GM21528 (cell line): ENCODE results near the gene TMEM11.

ENCODE experiments used
- ATAC-seq: cut with Tn5 transposase; IDR thresholded peaks from one replicate; pipeline ENCODE4 v1.9.1; 2021; ENCODE audit warnings: mild to moderate bottlenecking, moderate library complexity; ENCODE audit not compliant: unreplicated experiment, low FRiP score

TMEM11 gene

GRCh38 chr17:21214015-21214776, at the start of gene TMEM11:
Gene TMEM11 (minus strand): TSS chr17:21214161. CDS start chr17:21214152, 9 bp downstream.
- peak; percentile 87 for ATAC-seq

GRCh38 chr17:21263376-21263775, 49.4 kb upstream of the TMEM11 start:
- no peak for ATAC-seq

DNA sequence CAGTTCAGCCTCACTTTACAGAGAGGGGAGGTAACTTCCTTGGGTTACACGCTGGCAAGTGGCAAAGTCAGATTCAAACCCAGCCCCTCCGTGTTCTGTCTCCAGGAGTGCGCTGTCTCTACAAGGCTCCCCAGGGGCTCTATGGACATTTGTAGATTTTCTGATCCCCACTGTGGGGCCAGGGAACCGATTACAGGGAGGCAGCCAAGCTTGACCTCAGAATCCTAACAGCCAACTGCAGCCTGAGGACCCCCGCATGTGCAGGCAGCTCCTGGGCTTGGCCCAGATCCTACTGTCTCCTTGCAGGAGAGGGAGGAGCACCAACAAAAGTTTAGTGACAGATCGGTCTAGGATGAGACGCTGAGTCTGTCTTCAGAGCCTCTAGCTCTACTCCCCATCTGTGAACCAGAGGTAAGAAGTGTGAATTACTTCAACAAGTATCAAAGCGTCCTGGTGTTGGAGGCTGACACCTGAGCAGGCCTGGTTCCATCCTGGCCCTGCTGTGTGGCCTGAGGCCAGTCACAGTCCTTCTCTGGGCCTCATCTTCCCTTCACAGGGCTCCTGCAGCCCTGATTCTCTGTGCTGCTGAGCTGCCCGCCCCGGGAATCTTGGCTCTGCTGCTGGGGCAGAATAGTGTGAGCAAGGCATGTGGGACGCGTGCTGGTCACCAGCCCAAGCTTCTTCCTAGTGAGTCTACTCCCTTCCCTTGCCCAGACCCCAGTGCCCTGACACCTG, 48.5 kb upstream of the TMEM11 start:
- no peak for ATAC-seq

GRCh38 chr17:21258593-21258992, 44.6 kb upstream of the TMEM11 start:
- ATAC-seq: no peak

GRCh38 chr17:21253646-21254441, 39.9 kb upstream of the TMEM11 start:
- peak; percentile 12 for ATAC-seq

DNA sequence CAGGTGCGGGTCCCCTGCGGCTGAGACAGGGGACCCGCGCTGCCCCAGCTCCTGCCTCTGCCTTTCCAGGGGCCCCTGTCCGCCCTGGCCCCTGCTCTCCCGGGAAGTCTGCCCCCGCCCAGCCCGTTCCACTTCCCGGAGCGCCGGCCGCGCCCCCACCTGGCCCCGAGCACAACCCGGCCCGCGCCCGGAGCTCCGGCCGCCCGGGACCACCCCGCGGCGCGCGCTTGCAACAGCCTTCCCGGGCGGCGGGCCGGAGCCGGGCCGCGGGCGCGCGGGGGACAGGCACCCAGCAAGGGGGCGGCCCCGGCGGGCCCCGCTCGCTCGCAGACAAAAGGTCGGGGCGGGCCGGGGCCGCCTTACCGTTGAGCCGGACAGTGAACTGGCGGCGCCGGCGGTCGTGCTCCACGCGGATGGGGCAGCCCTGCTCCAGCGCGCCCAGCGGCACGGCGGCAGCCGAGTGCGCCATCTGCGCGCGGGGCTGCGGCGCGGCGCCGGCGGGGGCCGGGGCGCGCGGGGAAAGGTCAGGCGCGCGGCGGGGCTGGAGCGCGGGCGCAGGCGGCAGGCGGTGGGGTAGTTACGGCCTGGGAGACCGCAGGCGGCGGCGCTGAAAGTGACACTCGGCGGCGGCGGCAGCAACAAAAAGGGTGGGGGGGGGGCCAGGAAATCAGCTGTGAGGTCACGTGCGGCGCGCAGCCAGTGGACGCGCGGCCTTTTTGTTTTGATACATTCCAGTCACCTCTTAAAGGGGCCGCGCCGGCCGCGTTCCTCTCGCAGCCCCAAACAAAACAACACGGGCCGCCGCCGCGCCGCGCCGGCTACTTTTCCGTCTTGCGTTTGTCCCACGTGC, 39.1 kb upstream of the TMEM11 start, which contains the start of gene NATD1:
NATD1 (minus strand) TSS at position 615 of the 850 bp plus-strand sequence; CDS start at position 469, 146 bp downstream.
- peak; percentile 80 for ATAC-seq

GRCh38 chr17:21252289-21252795, 38.4 kb upstream of the TMEM11 start:
- ATAC-seq: no peak

GRCh38 chr17:21251337-21252010, 37.5 kb upstream of the TMEM11 start:
- ATAC-seq: no peak

DNA sequence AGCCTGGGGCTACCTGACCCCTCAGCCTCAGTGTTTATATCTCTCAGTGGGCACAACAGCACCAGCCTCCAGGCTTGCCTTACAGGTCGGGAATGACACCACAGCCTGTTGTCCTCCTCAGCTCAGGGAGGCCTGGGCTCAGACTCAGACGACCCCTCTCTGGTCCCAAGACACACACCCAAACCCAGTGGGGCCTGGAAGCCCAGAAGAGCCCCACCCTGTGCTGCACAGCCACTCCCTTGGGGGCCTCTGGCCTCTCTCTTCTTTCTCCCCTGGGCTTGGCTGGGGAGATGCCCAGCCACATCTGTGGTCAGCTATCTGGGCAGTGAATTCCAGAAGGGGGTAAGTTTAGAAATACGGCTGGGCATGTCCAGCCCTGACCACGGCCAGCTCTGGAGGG, 36.9 kb upstream of the TMEM11 start:
- no peak for ATAC-seq

DNA sequence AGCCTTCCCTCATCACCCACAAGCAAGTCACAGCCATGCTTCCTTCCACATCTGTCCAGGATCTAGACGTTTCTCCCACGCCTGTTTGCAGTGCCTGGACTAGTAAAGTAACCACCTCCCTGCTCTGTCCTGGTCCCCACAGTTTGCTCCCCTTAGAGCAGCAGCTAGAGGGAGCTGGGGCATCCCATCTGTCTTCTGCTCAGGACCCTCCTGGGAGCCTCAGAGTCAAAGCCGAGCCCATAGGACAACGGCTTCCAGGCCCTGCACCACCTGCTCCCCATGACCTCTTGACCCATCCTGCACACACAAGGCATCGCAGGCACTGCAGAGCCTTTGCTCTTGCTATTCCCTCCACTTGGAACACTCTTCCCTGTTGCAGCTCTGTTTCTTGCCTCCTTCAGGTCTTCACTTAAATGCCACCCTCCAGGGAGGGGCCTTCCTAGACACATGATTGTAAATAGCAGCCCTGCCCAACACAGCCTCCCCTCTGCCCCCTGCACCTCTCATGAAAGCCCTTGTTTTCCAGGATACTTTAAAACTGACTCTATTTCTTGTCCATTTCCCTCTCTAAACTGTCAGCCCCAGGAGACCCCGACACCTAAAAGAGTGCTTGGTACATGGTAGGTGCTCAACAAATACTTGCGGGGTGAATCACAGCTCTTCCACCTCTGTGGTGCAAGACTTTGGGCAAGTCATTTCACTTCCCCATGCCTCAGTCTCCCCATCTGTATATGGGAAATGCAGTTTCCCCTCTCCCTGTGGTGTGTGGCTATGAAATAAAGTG, 36.2 kb upstream of the TMEM11 start:
- ATAC-seq: no peak

DNA sequence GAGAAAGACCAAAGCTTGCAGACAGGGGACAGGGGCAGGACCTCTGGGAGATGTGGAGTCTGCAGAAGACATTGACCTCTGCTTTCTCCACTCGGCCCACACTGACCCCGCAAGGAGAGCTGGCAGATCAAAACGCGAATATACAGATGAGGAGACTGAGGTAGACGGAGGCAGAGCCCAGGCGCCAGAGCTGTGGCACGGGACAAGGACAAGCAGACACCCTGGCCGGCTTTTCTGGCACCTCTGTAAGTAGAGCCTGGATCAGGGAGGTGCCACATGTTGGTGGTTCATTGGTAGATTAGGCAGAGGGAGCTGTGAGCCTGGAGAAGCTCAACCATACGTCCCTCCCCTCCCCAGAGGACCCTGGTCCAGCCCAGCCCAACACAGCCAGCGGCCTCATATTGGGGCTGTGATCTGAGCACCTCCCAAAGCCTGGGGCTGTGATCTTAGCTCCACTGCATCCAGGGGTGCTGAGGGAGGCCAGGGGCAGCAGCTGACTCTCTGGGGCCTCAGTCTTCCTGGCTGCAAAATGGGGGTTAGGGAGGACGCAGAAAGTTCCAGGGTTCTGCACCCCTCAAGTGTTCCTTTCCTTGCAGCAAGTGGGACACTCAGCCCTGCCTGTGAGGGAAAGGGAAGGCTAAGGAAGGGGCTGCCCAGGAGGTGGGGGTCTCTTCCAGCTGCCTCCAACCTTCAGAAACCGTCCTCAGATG, 35.3 kb upstream of the TMEM11 start:
- ATAC-seq: no peak

DNA sequence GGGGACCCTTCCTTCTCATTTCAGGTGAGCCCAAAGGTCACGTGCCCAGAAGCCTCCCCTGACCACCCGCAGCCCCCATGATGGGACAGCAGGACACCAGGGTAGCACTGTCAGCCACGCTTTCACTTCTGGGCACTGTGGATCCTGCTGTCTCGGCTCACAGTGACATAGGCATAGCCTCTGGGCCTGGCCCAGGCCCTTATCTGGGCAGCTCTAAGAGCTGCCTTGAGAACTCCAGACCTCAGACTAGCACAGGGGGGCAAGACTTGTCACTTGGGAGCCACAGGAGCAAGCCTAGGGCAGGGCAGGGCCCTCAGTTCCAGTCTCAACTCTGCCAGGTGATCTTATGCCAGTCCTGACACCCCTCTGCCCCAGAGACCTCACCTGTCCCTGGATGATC, 34.5 kb upstream of the TMEM11 start:
- ATAC-seq: no peak

- no peak for ATAC-seq
These were observed 33.7 kb upstream of the TMEM11 start for GRCh38 chr17:21247552-21248258.

DNA sequence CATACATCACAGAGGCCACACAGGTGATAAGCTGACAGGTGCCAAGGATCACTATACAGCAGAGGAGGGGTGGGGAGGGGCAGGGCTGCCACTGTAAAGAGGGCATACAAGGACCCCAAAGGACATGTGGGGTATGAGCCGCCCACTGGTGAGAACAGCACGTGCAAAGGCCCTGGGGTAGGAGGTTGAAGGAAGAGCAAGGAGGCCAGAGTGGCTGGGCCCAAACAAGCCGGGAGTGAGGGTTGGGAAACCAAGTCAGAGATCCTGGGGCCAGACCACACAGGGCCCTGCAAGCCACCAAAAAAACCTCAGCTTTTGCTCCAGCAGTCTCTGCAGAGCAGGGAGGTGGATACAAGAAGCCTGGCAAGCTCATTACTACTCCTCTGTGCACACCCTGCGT, 32.7 kb upstream of the TMEM11 start:
- ATAC-seq: no peak

- ATAC-seq: no peak
These were observed 31.7 kb upstream of the TMEM11 start for GRCh38 chr17:21245639-21246084.

DNA sequence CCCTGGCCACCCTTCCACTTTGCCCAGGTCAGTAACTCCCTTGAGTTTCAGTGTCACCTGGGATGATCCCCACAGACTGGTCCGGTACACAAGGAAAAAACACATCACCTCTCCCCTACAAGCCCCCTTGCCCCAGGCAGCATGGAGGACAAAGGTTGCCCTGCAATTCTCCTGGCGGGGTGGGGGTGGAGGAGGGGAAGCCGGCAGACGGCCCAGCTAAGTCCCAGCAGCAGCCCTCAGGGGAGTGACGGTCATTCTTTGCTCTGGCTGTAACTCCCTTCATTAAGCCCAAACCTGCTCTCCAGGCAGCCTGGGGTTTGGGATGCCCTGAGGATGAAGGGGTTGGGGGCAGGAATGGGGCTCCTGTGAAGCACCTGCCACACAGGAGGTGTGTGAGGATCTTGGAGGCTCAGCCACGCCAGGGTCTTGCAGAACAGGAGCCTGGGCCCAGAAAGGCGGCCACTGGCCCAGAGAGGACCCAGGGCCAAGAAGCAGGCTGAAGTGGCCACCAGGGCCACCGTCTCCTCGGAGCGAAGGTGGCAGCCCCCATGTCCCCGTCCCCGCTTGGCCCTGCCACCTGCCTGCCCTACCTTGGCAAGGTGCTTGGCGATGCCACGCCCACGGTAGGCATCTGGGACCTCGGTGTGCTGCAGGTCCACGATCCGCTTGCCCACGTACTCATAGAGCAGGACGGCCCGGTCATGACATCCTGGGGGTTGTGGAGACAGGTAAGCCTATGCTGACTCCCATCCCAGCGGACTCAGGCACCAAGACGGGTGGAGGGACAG, 29.7 kb upstream of the TMEM11 start:
- no peak for ATAC-seq
